ENCODE data around the gene MIGA1. TPM values are rescaled to one million over a fixed set of nuclear protein-coding genes. Genes with fewer than 3 reads are reported as not detected.
"Not testable (repeated sequence)": the region's sequence is repeated elsewhere in the genome, so short reads cannot be mapped to it uniquely, and the experiment has no call there.

Gene MIGA1, protein sequence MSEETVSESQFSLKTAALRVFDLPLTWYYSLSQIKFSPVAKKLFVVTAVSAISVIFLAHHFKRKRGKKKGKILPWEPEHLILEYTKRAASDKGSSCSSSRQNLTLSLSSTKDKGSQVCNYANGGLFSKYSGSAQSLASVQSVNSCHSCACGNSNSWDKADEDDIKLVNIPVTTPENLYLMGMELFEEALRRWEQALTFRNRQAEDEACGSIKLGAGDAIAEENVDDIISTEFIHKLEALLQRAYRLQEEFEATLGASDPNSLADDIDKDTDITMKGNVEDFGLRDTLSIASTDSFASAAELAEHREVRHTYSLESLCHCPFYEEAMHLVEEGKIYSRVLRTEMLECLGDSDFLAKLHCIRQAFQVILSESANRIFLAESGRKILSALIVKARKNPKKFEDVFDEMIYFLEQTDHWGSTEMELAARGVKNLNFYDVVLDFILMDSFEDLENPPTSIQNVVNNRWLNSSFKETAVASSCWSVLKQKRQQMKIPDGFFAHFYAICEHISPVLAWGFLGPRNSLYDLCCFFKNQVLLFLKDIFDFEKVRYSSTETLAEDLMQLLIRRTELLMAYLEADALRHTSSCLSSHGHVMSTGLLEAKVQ
- total RNA-seq (10 to 100 TPM; 21.9 to 47.0 TPM), polyA plus RNA-seq (ENCODE audit: insufficient read length in 2 of 2) (10 to 100 TPM; 14.9 to 18.1 TPM)
- long read RNA-seq, donor 1, full-length matches to known transcripts: 4 of 4 reads
- long read RNA-seq, donor 1, partial matches to known transcripts: 0 of 4 reads
- long read RNA-seq, donor 1, other reads (novel, unspliced or antisense): 0 of 4 reads
- long read RNA-seq, donor 2: 0 reads
- long read RNA-seq, donor 3, full-length matches to known transcripts: 1 of 1 reads
- long read RNA-seq, donor 3, partial matches to known transcripts: 0 of 1 reads
- long read RNA-seq, donor 3, other reads (novel, unspliced or antisense): 0 of 1 reads
- long read RNA-seq, donor 4, full-length matches to known transcripts: 2 of 2 reads
- long read RNA-seq, donor 4, partial matches to known transcripts: 0 of 2 reads
- long read RNA-seq, donor 4, other reads (novel, unspliced or antisense): 0 of 2 reads

DNA sequence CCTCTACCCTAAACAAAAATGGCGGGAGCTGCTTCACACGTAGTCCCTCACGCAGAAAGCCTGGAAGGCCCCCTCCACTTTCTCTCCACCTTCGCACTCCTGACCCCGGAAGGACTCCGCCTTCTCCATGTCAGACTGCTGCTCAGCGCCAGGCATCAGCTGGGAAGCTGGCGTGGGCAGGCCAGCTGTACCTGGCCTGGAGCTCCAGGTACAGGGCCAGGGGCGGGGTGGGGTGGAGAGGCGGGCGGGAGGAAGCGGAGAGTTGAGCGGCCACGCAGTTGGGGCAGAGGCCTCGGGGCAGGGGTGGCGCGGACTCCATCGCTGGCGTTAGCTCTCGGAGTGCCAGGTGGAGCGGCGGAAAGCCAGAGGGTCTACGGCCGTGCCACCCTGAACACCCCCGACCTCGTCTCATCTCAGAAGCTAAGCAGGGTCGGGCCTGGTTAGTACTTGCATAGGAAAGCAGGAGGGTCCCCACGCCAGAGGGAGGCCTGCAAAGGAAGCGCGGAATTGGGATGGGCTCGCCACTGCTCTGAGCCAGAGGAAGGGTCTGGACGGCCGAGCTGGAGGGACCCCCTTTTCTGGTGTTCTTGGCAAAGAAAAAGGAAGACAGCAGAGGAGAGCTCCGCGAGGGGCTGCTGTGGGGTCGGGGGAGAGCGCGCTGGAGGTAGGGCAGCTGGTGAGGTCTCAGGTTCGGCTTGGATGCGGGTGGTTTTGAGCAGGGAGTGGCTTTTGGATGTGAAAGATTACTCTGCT, at the start of gene MIGA1:
MIGA1 (plus strand) TSS at position 121 of the 753 bp plus-strand sequence. CDS start 3,604 bp downstream, outside the sequence.
- peak within 1 kb of the TSS; percentile 64 for H3K27ac ChIP-seq (ENCODE audit: low read depth, low read length)
- under 1% methylated on average over 40 of the region's 40 CpGs for WGBS (ENCODE audit: insufficient coverage)

DNA sequence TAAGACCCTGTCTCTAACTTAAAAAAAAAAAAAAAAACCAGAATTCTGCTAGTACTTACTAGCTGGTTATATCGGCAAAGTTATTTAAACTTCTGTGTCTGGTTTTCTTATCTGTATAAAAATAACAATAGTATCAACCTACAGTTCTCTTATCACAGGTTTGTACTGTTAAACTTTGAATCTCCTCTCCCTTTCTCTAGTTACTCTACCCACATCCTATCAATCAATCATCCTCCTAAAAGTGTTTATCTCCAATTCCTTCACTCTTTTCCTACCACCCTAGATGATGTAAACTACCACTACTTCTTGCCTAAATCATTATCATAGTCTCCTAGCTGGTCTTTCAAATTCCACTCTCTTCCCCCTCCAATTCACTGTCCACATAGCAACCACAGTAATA, 47.4 kb upstream of the MIGA1 start:
- H3K36me3 ChIP-seq (ENCODE audit: control insufficient read depth, insufficient read depth, low read length): peaks cover 9% of the 10 kb centered on the region
- no peak for DNase-seq (ENCODE audit: low read depth in 4 of 6, low spot score in 6 of 6)
- H3K9me3 ChIP-seq (ENCODE audit: control insufficient read depth, insufficient read depth, low read length): no peaks in the 10 kb centered on the region
- no peak overlapping the region for H3K4me3 ChIP-seq (ENCODE audit: low read depth, low read length)
- H3K4me1 ChIP-seq (ENCODE audit: control insufficient read depth, insufficient read depth, low read length): no peaks in the 10 kb centered on the region
- H3K27ac ChIP-seq (ENCODE audit: low read depth, low read length): no peak overlapping the region
- WGBS (ENCODE audit: insufficient coverage): no CpG with 5 or more reads among the region's 1 CpG
- H3K27me3 ChIP-seq (ENCODE audit: control insufficient read depth, insufficient read depth, low read length): no peaks in the 10 kb centered on the region

More for the DNA sequence above, at the start of gene MIGA1:
- peak within 1 kb of the TSS; percentile 90 for H3K4me3 ChIP-seq (ENCODE audit: low read depth, low read length)
- DNase-seq (ENCODE audit: low read depth in 4 of 6, low spot score in 6 of 6): peak; percentile 82 to 99 (median 88)
- H3K27me3 ChIP-seq (ENCODE audit: control insufficient read depth, insufficient read depth, low read length): no peaks in the 10 kb centered on the region
- peaks cover 3% of the 10 kb centered on the region for H3K36me3 ChIP-seq (ENCODE audit: control insufficient read depth, insufficient read depth, low read length)
- peaks cover 3% of the 10 kb centered on the region for H3K4me1 ChIP-seq (ENCODE audit: control insufficient read depth, insufficient read depth, low read length)
- no peaks in the 10 kb centered on the region for H3K9me3 ChIP-seq (ENCODE audit: control insufficient read depth, insufficient read depth, low read length)

DNA sequence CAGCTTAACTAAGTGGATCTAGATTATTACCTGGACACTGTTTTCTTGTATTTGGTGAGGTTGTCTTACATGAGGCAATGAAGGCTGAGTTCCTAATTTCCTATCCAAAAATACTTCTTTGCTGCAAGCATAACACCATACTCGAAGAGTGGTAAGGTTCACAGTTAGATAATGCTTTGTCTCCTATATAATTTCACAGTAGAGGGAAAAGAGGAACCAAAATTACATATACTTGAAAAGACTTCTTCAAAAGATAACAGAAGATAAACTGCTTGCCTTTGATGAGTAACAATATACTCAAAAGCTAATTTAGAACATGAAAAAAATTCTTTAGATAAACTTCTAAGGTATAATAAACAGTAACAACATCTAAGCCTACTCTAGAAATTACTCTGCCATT, 40.2 kb upstream of the MIGA1 start:
- Histone ChIP-seq H3K27ac (ENCODE audit: low read depth, low read length) (no peak overlapping the region), H3K4me3 (ENCODE audit: low read depth, low read length) (no peak overlapping the region), H3K4me1 (ENCODE audit: control insufficient read depth, insufficient read depth, low read length) (no peaks in the 10 kb centered on the region), H3K27me3 (ENCODE audit: control insufficient read depth, insufficient read depth, low read length) (no peaks in the 10 kb centered on the region), H3K9me3 (ENCODE audit: control insufficient read depth, insufficient read depth, low read length) (no peaks in the 10 kb centered on the region), H3K36me3 (ENCODE audit: control insufficient read depth, insufficient read depth, low read length) (peaks cover 6% of the 10 kb centered on the region)
- DNase-seq (ENCODE audit: low read depth in 4 of 6, low spot score in 6 of 6): no peak
- no CpG with 5 or more reads among the region's 1 CpG for WGBS (ENCODE audit: insufficient coverage)

DNA sequence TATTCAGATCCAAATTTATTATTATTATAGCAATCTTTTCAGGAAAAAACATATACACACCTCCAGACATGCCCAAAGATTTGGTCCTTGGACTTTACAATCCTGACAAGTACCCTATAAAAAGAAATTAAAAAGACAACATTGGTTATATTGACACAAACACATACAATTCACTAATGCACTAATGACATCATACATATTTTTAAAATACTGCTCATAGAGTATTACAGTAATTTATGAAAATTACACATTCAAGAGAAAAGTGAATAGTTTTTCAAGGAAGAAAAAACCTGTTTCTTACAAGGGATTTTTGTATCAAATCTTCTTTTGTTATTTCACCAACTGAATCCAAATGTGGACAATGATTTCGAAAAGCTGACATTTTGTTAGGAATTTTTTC, 38.1 kb upstream of the MIGA1 start:
- H3K4me1 ChIP-seq (ENCODE audit: control insufficient read depth, insufficient read depth, low read length): no peaks in the 10 kb centered on the region
- WGBS (ENCODE audit: insufficient coverage): no CpG with 5 or more reads among the region's 1 CpG
- no peaks in the 10 kb centered on the region for H3K27me3 ChIP-seq (ENCODE audit: control insufficient read depth, insufficient read depth, low read length)
- H3K27ac ChIP-seq (ENCODE audit: low read depth, low read length): no peak overlapping the region
- no peaks in the 10 kb centered on the region for H3K9me3 ChIP-seq (ENCODE audit: control insufficient read depth, insufficient read depth, low read length)
- DNase-seq (ENCODE audit: low read depth in 4 of 6, low spot score in 6 of 6): no peak
- H3K4me3 ChIP-seq (ENCODE audit: low read depth, low read length): no peak overlapping the region
- H3K36me3 ChIP-seq (ENCODE audit: control insufficient read depth, insufficient read depth, low read length): peaks cover 6% of the 10 kb centered on the region

DNA sequence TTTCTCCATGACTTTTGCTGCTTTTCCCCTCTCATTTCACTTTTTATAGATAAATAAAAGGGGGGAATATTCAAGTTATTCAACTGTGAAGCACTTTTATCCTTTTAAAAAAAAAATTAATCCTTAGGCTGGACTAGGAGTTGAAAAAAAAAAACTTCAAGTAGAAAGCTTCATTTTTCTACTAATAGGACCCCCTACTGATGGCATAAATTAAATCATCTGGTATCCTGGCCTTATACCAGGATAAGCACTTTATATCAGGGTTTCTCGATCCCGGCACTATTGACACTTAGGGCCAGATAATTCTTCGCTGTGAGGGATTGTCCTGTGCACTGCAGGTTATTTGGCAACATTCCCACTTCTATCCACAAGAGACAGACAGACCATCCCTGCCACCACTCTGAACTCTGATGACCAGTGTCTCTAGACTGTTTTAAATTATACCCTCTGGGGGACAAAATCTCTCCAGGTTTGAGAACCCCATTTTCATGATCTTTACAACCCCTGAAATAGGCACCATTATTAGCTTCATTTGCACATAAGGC, 37.4 kb upstream of the MIGA1 start:
- DNase-seq (ENCODE audit: low read depth in 4 of 6, low spot score in 6 of 6): peak in 1 of 6 donors; percentile 10
- no peak overlapping the region for H3K27ac ChIP-seq (ENCODE audit: low read depth, low read length)
- no peaks in the 10 kb centered on the region for H3K27me3 ChIP-seq (ENCODE audit: control insufficient read depth, insufficient read depth, low read length)
- 57% methylated on average over 3 of the region's 3 CpGs for WGBS (ENCODE audit: insufficient coverage)
- no peaks in the 10 kb centered on the region for H3K4me1 ChIP-seq (ENCODE audit: control insufficient read depth, insufficient read depth, low read length)
- H3K36me3 ChIP-seq (ENCODE audit: control insufficient read depth, insufficient read depth, low read length): peaks cover 6% of the 10 kb centered on the region
- H3K4me3 ChIP-seq (ENCODE audit: low read depth, low read length): no peak overlapping the region
- H3K9me3 ChIP-seq (ENCODE audit: control insufficient read depth, insufficient read depth, low read length): no peaks in the 10 kb centered on the region

DNA sequence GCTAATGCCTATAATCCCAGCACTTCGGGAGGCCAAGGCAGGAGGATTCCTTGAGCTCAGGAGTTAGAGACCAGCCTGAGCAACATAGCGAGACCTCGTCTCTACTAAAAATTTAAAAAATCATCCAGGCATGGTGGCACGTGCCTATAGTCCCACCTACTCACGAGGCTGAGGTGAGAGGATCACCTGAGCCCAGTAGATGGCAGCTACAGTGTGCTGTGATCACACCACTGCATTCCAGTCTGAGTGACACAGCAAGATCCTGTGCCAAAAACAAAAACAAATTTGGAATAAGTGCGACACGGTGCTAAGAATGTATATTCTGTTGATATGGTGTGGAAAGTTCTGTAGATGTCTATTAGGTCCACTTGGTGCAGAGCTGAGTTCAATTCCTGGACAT, 34.9 kb upstream of the MIGA1 start:
- DNase-seq (ENCODE audit: low read depth in 4 of 6, low spot score in 6 of 6): no peak
- Histone ChIP-seq H3K27me3 (ENCODE audit: control insufficient read depth, insufficient read depth, low read length) (no peaks in the 10 kb centered on the region), H3K4me3 (ENCODE audit: low read depth, low read length) (no peak overlapping the region), H3K36me3 (ENCODE audit: control insufficient read depth, insufficient read depth, low read length) (no peaks in the 10 kb centered on the region), H3K27ac (ENCODE audit: low read depth, low read length) (no peak overlapping the region), H3K9me3 (ENCODE audit: control insufficient read depth, insufficient read depth, low read length) (no peaks in the 10 kb centered on the region), H3K4me1 (ENCODE audit: control insufficient read depth, insufficient read depth, low read length) (no peaks in the 10 kb centered on the region)
- 92% methylated on average over 3 of the region's 7 CpGs for WGBS (ENCODE audit: insufficient coverage)

DNA sequence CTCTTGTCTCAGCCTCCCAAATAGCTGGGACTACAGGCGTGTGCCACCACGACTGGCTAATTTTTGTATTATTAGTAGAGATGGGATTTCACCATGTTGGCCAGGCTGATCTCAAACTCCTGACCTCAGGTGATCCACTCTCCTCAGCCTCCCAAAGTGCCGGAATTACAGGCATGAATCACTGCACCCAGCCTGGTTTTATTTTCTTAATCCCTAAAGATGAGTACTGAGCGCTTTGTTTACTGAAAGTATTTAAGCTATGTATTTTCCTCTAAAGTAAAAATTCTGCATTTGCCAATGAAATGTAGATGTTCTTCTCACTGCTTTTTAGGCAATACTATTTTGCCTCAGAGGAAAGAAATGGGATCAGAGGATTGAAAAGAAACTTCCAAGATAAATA, 30.0 kb upstream of the MIGA1 start:
- H3K36me3 ChIP-seq (ENCODE audit: control insufficient read depth, insufficient read depth, low read length): not testable (repeated sequence)

DNA sequence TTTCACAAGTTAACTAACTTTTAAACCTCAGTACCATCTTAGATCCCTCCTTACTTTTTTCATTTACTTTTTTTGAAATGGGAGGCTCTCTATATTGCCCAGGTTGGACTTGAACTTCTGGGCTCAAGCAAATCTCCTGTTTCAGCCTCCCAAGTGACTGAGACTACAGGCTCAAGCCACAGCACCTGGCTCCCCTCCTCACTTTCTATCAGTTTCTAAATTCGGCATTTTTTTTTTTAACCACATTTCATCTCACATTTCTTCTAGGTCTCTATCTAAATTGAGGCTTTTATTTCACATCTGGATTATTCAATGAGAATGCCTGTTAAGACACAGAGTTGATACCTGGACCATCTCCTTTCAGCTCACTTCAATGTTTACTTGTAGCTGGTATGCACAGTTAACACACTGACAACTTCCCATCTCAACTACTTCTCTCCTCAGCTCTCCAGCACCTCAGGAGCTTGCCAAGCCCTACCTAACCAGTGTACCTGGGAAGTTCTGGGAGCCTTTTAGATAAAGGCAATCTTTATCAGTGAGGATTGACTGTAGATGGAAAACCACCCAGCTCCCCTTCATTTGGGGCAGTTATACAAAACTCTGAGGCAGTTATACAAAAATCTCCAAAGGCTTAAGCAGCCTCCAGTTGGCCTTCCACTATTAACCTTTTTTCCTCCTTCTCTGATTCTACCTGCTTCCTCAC, 23.2 kb upstream of the MIGA1 start:
- Histone ChIP-seq H3K9me3 (ENCODE audit: control insufficient read depth, insufficient read depth, low read length) (no peaks in the 10 kb centered on the region), H3K27me3 (ENCODE audit: control insufficient read depth, insufficient read depth, low read length) (no peaks in the 10 kb centered on the region), H3K36me3 (ENCODE audit: control insufficient read depth, insufficient read depth, low read length) (no peaks in the 10 kb centered on the region), H3K4me1 (ENCODE audit: control insufficient read depth, insufficient read depth, low read length) (peaks cover 6% of the 10 kb centered on the region), H3K4me3 (ENCODE audit: low read depth, low read length) (no peak overlapping the region), H3K27ac (ENCODE audit: low read depth, low read length) (no peak overlapping the region)
- no peak for DNase-seq (ENCODE audit: low read depth in 4 of 6, low spot score in 6 of 6)
- WGBS (ENCODE audit: insufficient coverage): 71% methylated on average over 1 of the region's 1 CpG

More for the DNA sequence above, 30.0 kb upstream of the MIGA1 start:
- not testable (repeated sequence) for H3K27ac ChIP-seq (ENCODE audit: low read depth, low read length); H3K4me1 ChIP-seq (ENCODE audit: control insufficient read depth, insufficient read depth, low read length); H3K4me3 ChIP-seq (ENCODE audit: low read depth, low read length); H3K27me3 ChIP-seq (ENCODE audit: control insufficient read depth, insufficient read depth, low read length); H3K9me3 ChIP-seq (ENCODE audit: control insufficient read depth, insufficient read depth, low read length); DNase-seq (ENCODE audit: low read depth in 4 of 6, low spot score in 6 of 6)
- no CpG with 5 or more reads among the region's 4 CpGs for WGBS (ENCODE audit: insufficient coverage)
